ENCODE results near the gene BRSK1. TPM values are rescaled to one million over a fixed set of nuclear protein-coding genes. Genes with fewer than 3 reads are reported as not detected.

BRSK1 gene
- total and polyA plus RNA-seq, 2 of the 13 experiments (the other 11 are each of a cell fraction or from before 2014, with no cell fraction given), result 0.18 to 1.2 TPM

- peak; percentile 61; the same call in 1 of the 2 replicates for TF ChIP-seq IKZF5 (CRISPR knock-in tag; IDR thresholded peaks at IDR 0.05)
- TF ChIP-seq HMG20A (CRISPR knock-in tag; IDR thresholded peaks at IDR 0.05; ENCODE audit: borderline replicate concordance), result 0 out of 2 replicates have a peak, but pooled peaks have one; percentile 34
- no peak for TF ChIP-seq ZNF556 (CRISPR knock-in tag; IDR thresholded peaks at IDR 0.05; ENCODE audit: borderline replicate concordance)
- no peak for TF ChIP-seq NR1H2 (CRISPR knock-in tag; IDR thresholded peaks at IDR 0.05; ENCODE audit: borderline replicate concordance, low read depth)
- no peak; the same call in 1 of the 2 replicates for TF ChIP-seq ARNTL (CRISPR knock-in tag; IDR thresholded peaks at IDR 0.05)
- no peak for TF ChIP-seq ZNF780A (CRISPR knock-in tag; IDR thresholded peaks at IDR 0.05)
- no peak for TF ChIP-seq ZMAT3 (CRISPR knock-in tag; conservative IDR thresholded peaks at IDR 0.05)
- TF ChIP-seq NFE2L1 (CRISPR knock-in tag; IDR thresholded peaks at IDR 0.05; ENCODE audit: borderline replicate concordance), result no peak
- TF ChIP-seq DNMT3B (CRISPR knock-in tag; conservative IDR thresholded peaks at IDR 0.05), result no peak
- TF ChIP-seq MXI1 (IDR thresholded peaks at IDR 0.05; ENCODE audit: borderline replicate concordance, low read depth, low read length), result peak; percentile 16; the same call in 1 of the 3 replicates
- TF ChIP-seq ZFP82 (CRISPR knock-in tag; IDR thresholded peaks at IDR 0.05; ENCODE audit: borderline replicate concordance), result no peak
- TF ChIP-seq RBAK (CRISPR knock-in tag; IDR thresholded peaks at IDR 0.05), result no peak
- TF ChIP-seq SALL1 (CRISPR knock-in tag; IDR thresholded peaks at IDR 0.05), result peak; percentile 77
- TF ChIP-seq KMT2B (CRISPR knock-in tag; IDR thresholded peaks at IDR 0.05), result no peak; the same call in 1 of the 2 replicates
- no peak for TF ChIP-seq HMGXB3 (CRISPR knock-in tag; IDR thresholded peaks at IDR 0.05; ENCODE audit: borderline replicate concordance)
- no peak for TF ChIP-seq MTF2 (CRISPR knock-in tag; IDR thresholded peaks at IDR 0.05; ENCODE audit: borderline replicate concordance)
- no peak for TF ChIP-seq PAWR (CRISPR knock-in tag; IDR thresholded peaks at IDR 0.05; ENCODE audit: borderline replicate concordance)
- no peak; the same call in 1 of the 2 replicates for TF ChIP-seq GFI1 (CRISPR knock-in tag; IDR thresholded peaks at IDR 0.05; ENCODE audit: borderline replicate concordance)
- TF ChIP-seq ZNF101 (CRISPR knock-in tag; IDR thresholded peaks at IDR 0.05; ENCODE audit: borderline replicate concordance, low read depth), result no peak
- TF ChIP-seq CENPX (CRISPR knock-in tag; IDR thresholded peaks at IDR 0.05), result no peak
- TF ChIP-seq MATR3 (CRISPR knock-in tag; IDR thresholded peaks at IDR 0.05), result no peak
- TF ChIP-seq ZNF3 (CRISPR knock-in tag; IDR thresholded peaks at IDR 0.05), result no peak
- no peak for TF ChIP-seq ZNF605 (CRISPR knock-in tag; IDR thresholded peaks at IDR 0.05)
- TF ChIP-seq MYPOP (CRISPR knock-in tag; IDR thresholded peaks at IDR 0.05), result no peak
These were observed 27.0 kb upstream of the BRSK1 start (continued) for GRCh38 chr19:55256562-55257460.
